K562 (cell line): ENCODE data around the gene TTC23L.

Source experiments
- BRD4 ChIP-seq: fragments of 200-600 bp; sonication (generic); IDR thresholded peaks from 2 replicates; pipeline ENCODE4 v1.6.1; 2017; ENCODE audit warnings: inconsistent platforms
- CGGBP1 ChIP-seq: fragments of 250-450 bp; sonication (Bioruptor Pico); IDR thresholded peaks from 2 replicates; pipeline ENCODE4 v1.9.0; 2021; ENCODE audit warnings: mild to moderate bottlenecking
- CTBP1 ChIP-seq: fragments of 450-650 bp; IDR thresholded peaks from 2 replicates; pipeline ENCODE4 v1.6.1; 2016; ENCODE audit warnings: borderline replicate concordance
- CTCF ChIP-seq, 3 experiments: IDR thresholded peaks in 2 of 3; conservative IDR thresholded peaks in 1 of 3; 2 replicates each; pipeline ENCODE4 v1.5.1; 2011 to 2012; ENCODE audit warnings: low read length in 3 of 3, mild to moderate bottlenecking in 3 of 3, control low read depth in 2 of 3, improper control_type of control experiment in 1 of 3, inconsistent platforms in 1 of 3, low read depth in 1 of 3, mixed read lengths in 1 of 3, moderate library complexity in 1 of 3; ENCODE audit not compliant: insufficient read depth in 2 of 3
- ETS1 ChIP-seq: conservative IDR thresholded peaks from 2 replicates; pipeline ENCODE4 v1.6.1; 2011; ENCODE audit warnings: low read depth, mild to moderate bottlenecking, low read length; ENCODE audit not compliant: control insufficient read depth
- HMBOX1 ChIP-seq: sonication (generic); IDR thresholded peaks from 2 replicates; pipeline ENCODE4 v1.6.1; 2016
- NONO ChIP-seq, 2 experiments: fragments of 200-400 bp in 1 of 2; fragments of 450-650 bp in 1 of 2; formaldehyde crosslinking in 1 of 2; IDR thresholded peaks; 2 replicates each; pipeline ENCODE4 v1.6.1; 2017; ENCODE audit warnings: low read depth in 2 of 2, mild to moderate bottlenecking in 2 of 2, moderate library complexity in 2 of 2, low read length in 1 of 2
- POLR2A ChIP-seq: fragments of 450-650 bp; conservative IDR thresholded peaks from 2 replicates; pipeline ENCODE4 v1.6.1; 2016
- RNF2 ChIP-seq: sonication (generic); IDR thresholded peaks from 2 replicates; pipeline ENCODE4 v1.6.1; 2016
- SMARCC2 ChIP-seq: fragments of 450-650 bp; IDR thresholded peaks from 2 replicates; pipeline ENCODE4 v1.6.1; 2017; ENCODE audit warnings: antibody characterized with exemption, moderate library complexity, mild to moderate bottlenecking, low read depth
- SRSF1 ChIP-seq: fragments of 200-400 bp; formaldehyde crosslinking; IDR thresholded peaks from 2 replicates; pipeline ENCODE4 v1.6.1; 2017; ENCODE audit warnings: mild to moderate bottlenecking, low read depth, low read length, moderate library complexity
- TAF15 ChIP-seq: fragments of 200-400 bp; formaldehyde crosslinking; IDR thresholded peaks from 2 replicates; pipeline ENCODE4 v1.6.1; 2017; ENCODE audit warnings: mild to moderate bottlenecking, low read depth, low read length, moderate library complexity
- TRIM28 ChIP-seq: fragments of 450-650 bp; IDR thresholded peaks from 2 replicates; pipeline ENCODE4 v1.6.1; 2017
- VEZF1 ChIP-seq: fragments of 200-800 bp; sonication (Bioruptor generic); IDR thresholded peaks from 2 replicates; pipeline ENCODE4 v1.6.1; 2017; ENCODE audit warnings: missing genetic modification characterization, missing compliant biosample characterization

GRCh38 chr5:34881246-34881645, 42.3 kb downstream of the TTC23L start:
- TF ChIP-seq RNF2, result no peak
- no peak for TF ChIP-seq POLR2A
- TF ChIP-seq VEZF1 (CRISPR knock-in tag), result no peak
- TF ChIP-seq HMBOX1, result no peak
- no peak for TF ChIP-seq CTBP1
- TF ChIP-seq TRIM28, result no peak
- TF ChIP-seq CTCF (IDR thresholded peaks at IDR 0.05 in 2 of 3, conservative IDR thresholded peaks at IDR 0.05 in 1 of 3; ENCODE audit: insufficient read depth in 2 of 3, low read depth in 1 of 3, low read length in 3 of 3), result no peak
- no peak for TF ChIP-seq ETS1
- TF ChIP-seq NONO (IDR thresholded peaks at IDR 0.05; ENCODE audit: low read depth in 2 of 2, low read length in 1 of 2), result no peak
- no peak for TF ChIP-seq TAF15
- no peak for TF ChIP-seq SRSF1
- no peak for TF ChIP-seq SMARCC2
- TF ChIP-seq CGGBP1 (CRISPR knock-in tag), result no peak
- TF ChIP-seq BRD4, result no peak
